HG02588 (cell line): ENCODE data around the gene PIERCE2.
"Not testable (repeated sequence)": the region's sequence is repeated elsewhere in the genome, so short reads cannot be mapped to it uniquely, and the experiment has no call there.

Experiments used
- ATAC-seq: cut with Tn5 transposase; IDR thresholded peaks from one replicate; pipeline ENCODE4 v1.9.1; 2021; ENCODE audit warnings: mild to moderate bottlenecking, moderate library complexity; ENCODE audit not compliant: unreplicated experiment

Gene PIERCE2, protein sequence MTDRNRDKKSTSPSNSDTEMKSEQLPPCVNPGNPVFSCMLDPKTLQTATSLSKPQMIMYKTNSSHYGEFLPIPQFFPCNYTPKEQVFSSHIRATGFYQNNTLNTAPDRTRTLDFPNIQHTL

DNA sequence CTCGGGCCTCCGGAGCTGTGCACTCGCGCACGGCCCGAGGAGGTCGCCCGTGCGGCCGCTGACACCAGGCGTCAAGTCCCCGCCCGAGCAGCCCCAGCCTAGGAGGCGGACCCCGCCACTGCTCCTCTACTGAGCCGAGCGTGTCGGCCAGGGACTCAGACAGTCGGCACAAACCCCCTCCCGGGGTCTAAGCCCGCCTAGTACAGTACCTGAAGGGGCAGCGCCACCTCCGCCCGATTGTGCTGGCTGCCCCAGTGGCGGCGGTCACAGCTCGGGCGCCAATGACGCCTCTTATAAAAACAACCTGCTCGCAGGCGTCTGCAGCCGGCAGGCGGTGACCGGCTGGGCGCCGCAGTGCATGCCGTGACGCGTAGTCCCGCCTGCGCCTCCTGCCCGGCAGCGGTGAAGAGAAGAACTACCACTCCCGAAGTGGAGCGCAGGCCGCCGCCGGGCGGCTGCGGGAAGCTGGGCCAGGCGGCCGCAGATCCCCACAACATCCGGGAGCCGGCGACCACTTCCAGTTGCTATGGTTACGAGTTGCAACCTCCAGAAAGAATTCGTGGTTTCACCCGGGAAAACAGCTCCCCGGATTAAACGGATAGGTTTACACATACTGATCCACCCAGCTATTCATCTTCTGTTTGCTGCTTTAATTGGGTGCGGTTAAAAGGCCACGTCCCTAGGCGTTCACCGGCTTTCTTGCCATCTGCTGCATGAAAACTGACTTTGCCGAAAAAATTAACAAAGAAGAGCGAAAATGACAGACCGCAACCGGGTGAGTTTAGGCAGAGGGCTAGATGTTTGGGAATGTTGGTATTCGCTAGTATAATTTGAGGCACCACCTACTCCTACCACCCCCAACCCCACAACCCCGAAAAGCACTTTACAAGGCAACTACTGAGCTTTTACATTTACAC is at the start of gene PIERCE2, which contains the start of gene CCPG1:
PIERCE2 (plus strand) TSS at position 484 of the 917 bp plus-strand sequence; CDS start at position 758, 274 bp downstream.
CCPG1 (minus strand) TSS at position 348 of the 917 bp plus-strand sequence. CDS start 18,935 bp downstream, outside the sequence.
- peak; percentile 96 for ATAC-seq

DNA sequence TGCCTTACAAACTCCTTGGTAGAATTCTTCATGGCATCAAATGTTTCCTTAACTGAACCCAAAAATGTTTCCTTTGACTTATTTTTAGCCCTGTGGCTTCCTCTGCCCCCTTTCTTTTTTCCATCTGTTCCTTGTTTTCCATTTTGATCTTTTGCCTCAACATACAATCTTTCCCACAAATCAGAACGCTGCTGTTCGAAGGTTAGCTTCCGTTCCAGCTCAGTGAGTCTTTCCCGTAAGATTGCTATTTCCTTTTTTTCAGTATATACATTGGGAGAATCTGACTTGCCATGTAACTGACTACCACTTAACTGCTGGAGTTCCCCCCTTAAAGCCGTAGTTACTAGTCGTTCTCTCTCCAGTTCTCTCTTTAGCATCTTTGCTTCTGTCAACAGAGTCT is 48.0 kb upstream of the PIERCE2 start:
- ATAC-seq: no peak

DNA sequence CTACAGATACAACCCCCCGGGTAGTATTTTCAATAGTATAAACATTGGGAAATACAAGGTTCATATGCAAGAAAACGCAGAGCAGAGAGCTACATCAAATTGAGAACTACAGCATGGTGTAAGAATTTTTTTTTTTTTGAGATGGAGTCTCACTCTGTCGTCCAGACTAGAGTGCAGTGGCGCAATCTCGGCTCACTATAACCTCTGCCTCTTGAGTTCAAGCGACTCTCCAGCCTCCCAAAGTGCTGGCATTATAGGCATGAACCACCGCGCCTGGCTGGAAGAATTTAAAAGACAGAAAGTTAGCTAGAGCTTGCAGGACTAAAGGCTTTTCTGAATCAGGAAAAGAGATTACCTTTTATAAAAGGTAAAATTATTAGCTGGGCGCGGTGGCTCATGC is 47.2 kb upstream of the PIERCE2 start:
- ATAC-seq: no peak

DNA sequence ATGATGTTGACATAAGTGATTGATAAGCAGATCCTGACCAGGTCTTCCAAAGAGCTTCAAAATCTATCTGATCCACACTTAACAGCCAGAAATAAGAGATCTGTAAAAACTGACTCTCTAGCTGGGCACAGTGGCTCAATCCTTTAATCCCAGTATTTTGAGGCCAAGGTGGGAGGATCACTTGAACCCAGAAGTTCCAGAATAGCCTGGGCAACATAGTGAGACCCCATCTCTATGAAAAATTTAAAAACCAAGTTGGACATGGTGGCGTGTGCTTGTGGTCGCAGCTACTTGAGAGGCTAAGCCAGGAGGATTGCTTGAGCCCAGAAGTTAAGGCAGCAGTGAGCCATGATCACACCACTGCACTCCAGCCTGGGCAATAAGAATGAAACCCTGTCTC is 45.7 kb upstream of the PIERCE2 start:
- no peak for ATAC-seq

DNA sequence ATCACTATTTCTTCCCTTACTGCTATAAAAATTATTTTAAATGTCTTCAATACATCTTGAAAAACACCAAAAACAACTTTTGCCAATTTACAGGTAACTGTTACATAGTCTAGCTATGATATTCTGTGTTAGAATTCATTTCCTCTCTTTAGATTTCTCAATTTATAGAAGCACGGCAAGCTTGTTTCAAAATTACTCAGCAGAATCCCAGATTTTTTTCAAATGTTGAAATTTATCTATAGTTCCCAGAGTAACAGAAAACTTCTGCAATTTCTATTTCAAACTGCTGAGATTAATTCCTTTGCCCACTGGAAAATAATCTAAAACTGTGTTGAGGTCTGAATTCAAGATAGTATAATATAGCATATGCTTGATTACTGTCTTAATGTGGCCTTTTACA is 41.3 kb upstream of the PIERCE2 start:
- no peak for ATAC-seq

DNA sequence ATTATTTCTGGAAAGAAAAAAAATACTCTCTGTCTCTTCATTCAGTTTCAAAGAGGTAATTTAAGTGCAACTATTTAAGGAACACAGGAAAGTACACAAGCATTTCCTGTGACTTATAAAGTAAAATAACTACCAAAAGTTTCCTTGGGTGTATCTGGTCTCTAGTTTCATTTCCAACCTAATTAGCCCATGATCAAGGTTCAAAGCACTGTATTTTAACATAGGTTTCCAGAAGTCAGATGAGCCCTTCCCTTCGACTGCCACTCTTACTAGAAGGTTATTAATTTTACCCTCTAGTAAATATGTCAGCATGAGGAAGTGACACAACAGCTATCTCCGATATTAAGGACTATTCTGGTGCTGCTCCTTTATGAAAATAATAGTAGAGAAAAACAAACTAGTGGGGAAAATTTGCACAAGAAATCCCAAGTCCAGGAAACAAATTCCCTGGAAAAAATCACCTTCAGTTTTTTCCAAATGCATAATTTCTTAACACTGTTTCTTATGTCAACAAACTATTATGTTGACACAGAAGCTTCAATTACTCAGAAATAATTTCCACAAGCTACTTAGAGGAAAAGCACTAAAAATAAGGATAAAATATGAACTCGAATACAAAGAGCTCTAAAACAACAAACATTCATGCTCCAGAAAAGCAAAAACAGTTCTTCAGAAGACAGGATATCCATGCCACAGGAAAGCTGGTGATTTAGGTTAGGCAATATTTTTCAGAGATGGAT is 35.4 kb upstream of the PIERCE2 start:
- ATAC-seq: no peak

DNA sequence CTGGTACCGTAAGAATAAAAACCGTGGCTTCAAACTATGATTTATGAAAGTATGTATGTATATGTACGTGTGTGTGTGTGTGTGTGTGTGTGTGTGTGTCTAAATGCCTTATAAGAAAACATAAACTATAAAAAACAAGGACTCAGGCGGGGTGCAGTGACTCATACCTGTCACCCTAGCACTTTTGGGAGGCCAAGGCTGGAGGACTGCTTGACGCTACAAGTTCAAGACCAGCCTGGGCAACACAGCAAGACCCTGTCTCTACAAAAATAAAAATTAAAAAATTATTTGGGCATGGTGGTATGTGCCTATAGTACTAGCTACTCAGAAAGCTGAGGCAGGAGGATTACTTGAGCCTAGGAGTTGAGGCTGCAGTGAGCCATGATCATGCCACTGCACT is 29.2 kb upstream of the PIERCE2 start:
- no peak for ATAC-seq

DNA sequence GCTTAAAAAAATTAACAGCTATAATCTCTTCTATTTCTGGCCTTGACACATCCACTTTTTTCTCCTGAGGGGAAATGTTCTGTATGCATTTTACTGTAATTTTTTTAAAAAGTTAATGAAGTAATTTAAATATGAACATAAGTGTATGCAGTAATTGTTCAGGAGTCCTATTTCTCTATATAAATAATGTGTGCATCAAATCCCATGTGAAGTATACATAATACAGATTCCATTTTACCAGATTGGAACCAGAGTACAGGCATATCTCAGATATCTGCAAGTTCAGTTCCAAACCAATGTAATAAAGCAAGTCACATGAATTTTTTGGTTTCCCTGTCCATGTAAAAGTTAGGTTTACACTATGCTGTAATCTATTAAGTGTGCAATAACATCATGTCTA is 26.7 kb upstream of the PIERCE2 start:
- ATAC-seq: no peak

DNA sequence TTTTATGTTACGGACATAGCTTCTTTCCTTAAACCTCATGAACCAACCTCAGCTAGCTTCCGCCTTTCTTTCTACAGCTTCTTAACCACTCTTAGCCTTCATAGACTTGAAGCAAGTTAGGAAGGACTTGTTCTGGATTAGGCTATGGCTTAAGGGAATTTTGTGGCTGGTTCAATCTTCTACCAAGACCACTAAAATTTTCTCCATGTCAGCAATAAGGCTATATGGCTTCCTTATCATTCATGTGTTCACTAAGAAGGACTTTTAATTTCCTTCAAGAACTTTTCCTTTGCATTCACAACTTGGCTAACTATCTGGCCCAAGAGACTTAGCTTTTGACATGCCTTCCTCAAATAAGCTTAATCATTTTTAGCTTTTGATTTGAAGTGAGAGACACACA is 24.6 kb upstream of the PIERCE2 start:
- no peak for ATAC-seq

DNA sequence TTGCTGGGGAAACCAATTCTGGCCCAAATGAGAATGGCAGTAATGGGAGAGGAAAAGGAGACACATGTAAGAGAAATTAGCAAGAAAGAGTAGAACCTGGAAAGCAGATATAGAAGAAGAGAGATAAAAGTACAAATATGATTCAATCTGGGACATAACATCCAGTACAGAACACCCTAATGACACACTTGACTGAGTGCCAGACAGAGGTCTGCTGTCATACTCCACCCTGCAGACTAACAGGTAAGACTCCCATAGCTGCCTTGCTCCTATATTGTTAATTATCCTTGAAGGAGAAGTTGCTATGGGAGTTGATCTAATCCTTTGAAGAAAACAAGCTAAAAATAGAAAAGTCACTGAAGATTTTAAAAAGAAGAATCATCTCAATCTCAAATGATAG is 21.3 kb upstream of the PIERCE2 start:
- ATAC-seq: no peak

DNA sequence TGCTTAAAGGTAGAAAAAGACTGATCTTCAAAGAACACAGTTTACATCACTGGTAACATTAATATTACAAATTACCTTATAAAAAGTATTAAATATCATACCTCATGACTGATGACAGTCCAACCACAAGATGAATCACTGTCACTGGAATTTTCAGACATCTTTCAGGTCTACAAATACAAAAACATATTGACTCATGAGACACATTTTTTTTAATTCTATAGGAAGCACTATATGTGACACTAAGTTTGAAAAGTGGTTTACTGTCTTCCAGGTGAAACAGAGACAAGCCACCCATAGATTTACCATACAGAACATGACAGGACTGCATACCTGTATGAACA is 19.1 kb upstream of the PIERCE2 start:
- ATAC-seq: no peak

DNA sequence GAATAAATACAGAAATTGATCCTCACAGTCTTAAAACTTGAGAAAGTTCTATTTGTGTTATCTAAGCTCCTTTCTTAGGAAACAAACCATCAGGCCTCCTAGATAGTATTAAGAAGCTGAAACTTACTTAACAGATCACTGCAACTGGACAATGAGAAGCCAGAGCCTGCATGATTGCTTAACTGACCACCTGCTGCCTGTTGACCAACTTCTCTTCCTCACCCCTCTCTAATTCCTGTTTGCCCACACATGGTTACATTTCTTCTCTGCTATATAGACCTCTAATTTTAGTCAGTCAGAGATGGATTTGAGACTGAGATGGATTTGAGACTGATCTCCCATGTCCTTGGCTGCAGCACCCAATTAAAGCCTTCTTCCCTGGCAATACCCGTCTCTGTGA is 13.6 kb upstream of the PIERCE2 start:
- ATAC-seq: no peak

DNA sequence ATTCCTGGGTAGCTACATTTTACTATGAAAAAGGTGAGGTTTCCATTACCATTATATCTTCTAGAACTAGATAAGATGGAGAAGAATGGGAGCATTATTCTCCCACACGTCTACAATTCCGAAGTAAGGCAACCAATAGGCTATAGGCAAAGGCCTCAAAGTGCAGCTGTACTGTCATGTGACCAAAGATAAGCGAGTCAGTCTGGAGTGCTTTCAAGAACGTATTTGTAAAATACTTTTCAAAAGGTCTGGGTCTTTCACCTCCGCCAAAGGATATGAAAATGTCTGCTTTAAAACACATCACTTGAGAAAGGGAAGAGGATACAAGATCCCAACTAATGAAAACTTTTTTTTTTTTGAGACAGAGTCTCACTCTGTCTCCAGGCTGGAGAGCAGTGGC is 10.1 kb upstream of the PIERCE2 start:
- no peak for ATAC-seq

DNA sequence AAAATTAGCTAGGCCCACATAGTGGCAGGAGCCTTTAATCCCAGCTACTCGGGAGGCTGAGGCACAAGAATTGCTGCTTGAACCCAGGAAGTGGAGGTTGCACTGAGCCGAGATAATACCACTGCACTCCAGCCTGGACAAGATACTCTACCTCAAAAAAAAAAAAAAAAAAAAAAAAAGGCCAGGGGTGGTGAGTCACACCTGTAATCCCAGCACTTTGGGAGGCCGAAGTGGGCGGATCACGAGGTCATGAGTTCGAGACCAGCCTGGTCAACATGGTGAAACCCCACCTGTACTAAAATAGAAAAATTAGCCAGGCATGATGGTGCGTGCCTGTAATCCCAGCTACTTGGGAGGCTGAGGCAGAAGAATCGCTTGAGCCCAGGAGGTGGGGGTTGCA is 8.2 kb upstream of the PIERCE2 start:
- not testable (repeated sequence) for ATAC-seq

DNA sequence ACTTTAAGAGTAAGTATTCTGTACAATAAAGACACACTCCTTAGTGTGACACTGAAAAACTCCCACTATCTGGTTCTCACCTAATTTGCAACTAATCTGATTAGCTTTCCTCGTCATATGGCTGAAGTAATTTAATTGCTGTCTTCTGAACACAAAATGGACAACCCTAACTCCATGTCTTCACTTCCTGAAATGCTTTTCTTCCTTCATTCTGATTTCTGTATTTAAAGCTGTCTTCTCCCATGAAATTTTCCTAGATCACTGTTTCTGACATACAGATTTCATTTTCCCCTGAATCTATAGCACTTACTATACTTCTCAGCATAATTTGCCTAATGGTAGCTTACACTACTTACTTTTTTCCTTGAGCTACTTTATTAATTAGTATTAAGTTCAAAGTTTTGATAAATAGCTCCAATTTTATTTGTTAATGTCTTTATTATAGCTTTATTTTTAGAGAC is 6.5 kb upstream of the PIERCE2 start:
- no peak for ATAC-seq

DNA sequence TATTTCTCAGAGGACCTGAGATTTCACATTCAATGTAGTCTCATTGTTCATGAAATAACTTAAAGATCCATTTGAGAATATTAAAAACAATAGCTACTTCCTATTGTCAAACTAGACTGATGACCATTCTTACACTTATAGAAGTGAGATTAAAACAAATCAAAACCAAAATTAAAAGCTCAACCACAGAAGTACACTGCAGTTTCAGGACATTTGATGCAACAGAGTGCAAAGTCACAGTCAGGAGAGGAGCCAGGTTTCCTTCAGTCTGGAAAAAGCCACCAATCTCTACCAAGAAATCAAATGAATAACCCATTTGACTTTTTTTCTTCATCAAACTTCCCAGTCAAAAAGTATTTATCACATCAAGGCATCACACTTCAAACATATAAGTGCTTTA is 5.6 kb upstream of the PIERCE2 start:
- ATAC-seq: no peak

DNA sequence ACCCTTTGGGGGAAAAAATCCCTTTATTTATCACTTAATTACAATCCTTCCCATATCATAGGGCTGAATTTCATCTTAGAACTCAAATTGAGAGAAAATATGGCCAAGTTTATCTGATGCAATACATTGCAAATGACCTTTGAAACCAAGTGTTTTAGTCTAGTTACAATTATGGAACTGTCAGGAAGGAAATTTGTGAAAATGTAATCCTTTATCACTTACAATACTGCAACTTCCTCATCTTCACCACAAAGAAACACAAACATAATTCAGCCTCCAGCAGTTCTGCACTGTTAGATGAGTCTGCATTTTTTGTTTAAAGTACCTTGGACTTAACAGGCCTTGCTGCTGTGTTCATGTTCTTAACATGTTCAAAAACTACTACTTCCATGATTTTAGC is 4.8 kb upstream of the PIERCE2 start:
- no peak for ATAC-seq

DNA sequence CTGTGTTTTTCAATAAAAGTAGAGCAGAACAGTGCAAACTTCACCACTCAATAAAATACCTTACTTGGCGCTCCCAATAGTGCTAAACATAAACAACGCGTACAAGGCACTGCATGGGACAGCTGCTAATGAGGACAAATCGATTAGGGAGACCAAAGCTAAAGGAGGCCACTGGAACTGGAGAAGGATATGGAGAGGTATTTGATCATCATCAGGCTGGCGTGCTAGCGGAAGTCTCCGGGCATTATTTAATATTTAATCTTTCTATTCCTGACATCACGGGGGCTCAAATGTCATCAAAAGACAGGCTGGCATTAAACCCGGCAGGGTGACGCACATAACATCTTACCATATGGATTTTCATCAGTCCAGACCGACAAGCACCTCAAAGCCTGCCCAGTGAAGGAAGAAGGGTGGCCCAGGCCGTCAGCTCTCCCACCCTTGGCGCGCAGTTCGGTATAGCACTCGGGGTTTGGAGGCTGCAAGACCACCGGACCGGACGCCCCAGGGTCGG is 740 bp upstream of the PIERCE2 start:
- no peak for ATAC-seq

DNA sequence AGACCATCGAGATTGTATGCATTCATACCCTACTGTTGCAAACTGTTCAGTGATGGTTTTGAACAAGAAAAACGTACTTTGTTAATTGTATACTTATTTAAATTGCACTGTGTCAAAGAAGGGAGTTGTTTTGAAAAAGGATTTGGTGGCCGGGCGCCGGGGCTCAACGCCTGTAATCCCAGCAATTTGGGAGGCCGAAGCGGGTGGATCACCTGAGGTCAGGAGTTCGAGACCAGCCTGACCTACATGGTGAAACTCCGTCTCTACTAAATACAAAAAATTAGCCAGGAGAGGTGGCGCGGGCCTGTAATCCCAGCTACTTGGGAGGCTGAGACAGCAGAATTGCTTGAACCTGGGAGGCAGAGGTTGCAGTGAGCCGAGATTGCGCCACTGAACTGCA is 681 bp downstream of the PIERCE2 start:
- ATAC-seq: not testable (repeated sequence)

DNA sequence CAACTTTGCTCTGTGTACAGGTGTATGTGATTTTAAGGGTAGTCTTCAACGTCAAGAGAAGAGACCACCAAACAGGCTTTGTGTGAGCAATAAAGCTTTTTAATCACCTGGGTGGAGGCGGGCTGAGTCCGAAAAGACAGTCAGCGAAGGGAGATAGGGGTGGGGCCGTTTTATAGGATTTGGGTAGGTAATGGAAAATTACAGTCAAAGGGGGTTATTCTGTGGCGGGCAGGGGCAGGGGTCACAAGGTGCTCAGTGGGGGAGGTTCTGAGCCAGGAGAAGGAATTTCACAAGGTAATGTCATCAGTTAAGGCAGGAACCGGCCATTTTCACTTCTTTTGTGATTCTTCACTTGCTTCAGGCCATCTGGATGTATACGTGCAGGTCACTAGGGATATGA is 9.4 kb downstream of the PIERCE2 start:
- ATAC-seq: not testable (repeated sequence)

DNA sequence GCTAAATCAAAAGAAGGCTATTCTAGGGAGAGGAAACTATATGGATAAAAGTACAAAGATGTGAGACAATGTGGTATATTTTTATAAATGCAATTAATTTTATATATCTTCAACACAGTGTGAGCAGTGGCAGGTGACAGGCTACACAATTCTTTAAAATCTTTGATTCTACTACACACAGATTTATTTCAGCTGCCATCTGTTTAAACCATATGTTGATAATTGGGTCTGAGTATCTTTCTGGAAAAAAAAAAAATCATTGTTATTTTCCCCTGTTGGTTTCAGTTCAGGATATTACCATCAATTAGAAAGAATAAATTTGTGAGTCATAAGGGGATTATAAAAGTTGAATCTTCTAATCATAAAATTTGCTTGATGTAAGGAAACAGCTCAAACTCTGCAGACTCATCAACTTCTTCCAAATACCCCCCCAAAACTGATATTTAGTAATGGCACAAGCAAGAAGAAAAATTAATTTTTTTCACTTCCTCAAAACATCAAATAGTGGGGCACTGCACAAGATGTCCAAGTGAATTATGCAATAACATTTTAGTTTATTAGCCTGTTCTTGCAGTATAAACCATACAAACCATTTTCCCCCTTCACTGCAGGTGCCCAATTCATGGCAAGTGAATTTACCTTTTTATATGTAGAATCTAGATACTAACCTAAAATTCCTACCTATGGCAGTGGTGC is 12.0 kb downstream of the PIERCE2 start:
- ATAC-seq: no peak
